OCI-LY1 (cell line): ENCODE results near the gene FITM2.

Experiments used
- H2AFZ ChIP-seq: fragments of 200-600 bp; sonication (generic), shearing (Covaris generic); 2 replicates; pipeline ENCODE4 v1.6.0; 2014; ENCODE audit warnings: antibody characterized with exemption, mild to moderate bottlenecking, low read length
- H3F3A ChIP-seq: fragments of 200-600 bp; sonication (generic), shearing (Covaris generic); 2 replicates; pipeline ENCODE4 v1.6.0; 2014; ENCODE audit warnings: mild to moderate bottlenecking, antibody characterized with exemption, low read length, moderate library complexity; ENCODE audit not compliant: insufficient read depth
- H3K27ac ChIP-seq: fragments of 200-600 bp; sonication (generic); 2 replicates; pipeline ENCODE4 v1.5.1; 2014; ENCODE audit warnings: low read length, mixed run types, mild to moderate bottlenecking, low read depth; ENCODE audit not compliant: poor library complexity, severe bottlenecking
- H3K27me3 ChIP-seq: fragments of 200-600 bp; sonication (generic); 2 replicates; pipeline ENCODE4 v1.6.0; 2014; ENCODE audit warnings: antibody characterized with exemption, mild to moderate bottlenecking, low read length, moderate library complexity; ENCODE audit not compliant: insufficient read depth
- H3K36me3 ChIP-seq: fragments of 200-600 bp; sonication (generic); 2 replicates; pipeline ENCODE4 v1.6.1; 2014; ENCODE audit warnings: mild to moderate bottlenecking, antibody characterized with exemption, low read length, moderate library complexity, mixed read lengths; ENCODE audit not compliant: insufficient read depth
- H3K4me1 ChIP-seq: fragments of 200-600 bp; sonication (generic); 2 replicates; pipeline ENCODE4 v1.5.1; 2014; ENCODE audit warnings: mild to moderate bottlenecking, low read length, moderate library complexity; ENCODE audit not compliant: insufficient read depth, severe bottlenecking
- H3K4me2 ChIP-seq: fragments of 200-600 bp; sonication (generic), shearing (Covaris generic); 2 replicates; pipeline ENCODE4 v1.6.1; 2014; ENCODE audit warnings: low read length
- H3K4me3 ChIP-seq: fragments of 200-600 bp; sonication (generic); 2 replicates; pipeline ENCODE4 v1.5.1; 2014; ENCODE audit warnings: low read length, low read depth, mild to moderate bottlenecking, mixed read lengths; ENCODE audit not compliant: poor library complexity, severe bottlenecking
- H3K79me2 ChIP-seq: fragments of 200-600 bp; shearing (Covaris generic); 2 replicates; pipeline ENCODE4 v1.6.1; 2016; ENCODE audit warnings: mixed run types, low read length, mixed read lengths; ENCODE audit not compliant: insufficient read depth
- H3K9ac ChIP-seq: fragments of 200-600 bp; sonication (generic), shearing (Covaris generic); 2 replicates; pipeline ENCODE4 v1.6.1; 2014; ENCODE audit warnings: mild to moderate bottlenecking, low read length, mixed read lengths
- H3K9me2 ChIP-seq: fragments of 200-600 bp; sonication (generic), shearing (Covaris generic); 2 replicates; pipeline ENCODE4 v1.6.1; 2014; ENCODE audit warnings: low read depth, mild to moderate bottlenecking, low read length, mixed read lengths
- H3K9me3 ChIP-seq: fragments of 200-600 bp; shearing (Covaris generic); 2 replicates; pipeline ENCODE4 v1.6.1; 2014; ENCODE audit warnings: low read length, mixed read lengths
- H4K20me1 ChIP-seq: fragments of 200-600 bp; sonication (generic), shearing (Covaris generic); 2 replicates; pipeline ENCODE4 v1.6.0; 2016; ENCODE audit warnings: mild to moderate bottlenecking, low read length; ENCODE audit not compliant: insufficient read depth
- CTCF ChIP-seq: fragments of 200-600 bp; sonication (generic), shearing (Covaris generic); IDR thresholded peaks from 2 replicates; pipeline ENCODE4 v1.5.1; 2017; ENCODE audit warnings: mild to moderate bottlenecking, antibody characterized with exemption, low read length, moderate library complexity, mixed read lengths
- EZH2 ChIP-seq: fragments of 200-600 bp; sonication (generic), shearing (Covaris generic); IDR thresholded peaks from 2 replicates; pipeline ENCODE4 v1.8.0; 2017; ENCODE audit warnings: borderline replicate concordance, mixed run types, mild to moderate bottlenecking, antibody characterized with exemption, low read length, moderate library complexity, mixed read lengths

The FITM2 gene

GRCh38 chr20:44334709-44335108 is 23.7 kb upstream of the FITM2 start:
- no peaks in the 10 kb centered on the region for H3K4me1 ChIP-seq
- TF ChIP-seq EZH2 (no peak), CTCF (no peak)
- no peaks in the 10 kb centered on the region for H3F3A ChIP-seq
- no peaks in the 10 kb centered on the region; the same call in 1 of the 2 replicates for H3K27me3 ChIP-seq
- no peaks in the 10 kb centered on the region for H3K79me2 ChIP-seq
- H3K9ac ChIP-seq: no peak overlapping the region
- H4K20me1 ChIP-seq: no peaks in the 10 kb centered on the region
- H3K9me3 ChIP-seq: no peaks in the 10 kb centered on the region
- no peaks in the 10 kb centered on the region for H3K36me3 ChIP-seq
- no peak overlapping the region for H3K27ac ChIP-seq
- H3K9me2 ChIP-seq: no peaks in the 10 kb centered on the region
- no peak overlapping the region for H3K4me3 ChIP-seq
- H3K4me2 ChIP-seq: no peak overlapping the region
- no peak overlapping the region for H2AFZ ChIP-seq

DNA sequence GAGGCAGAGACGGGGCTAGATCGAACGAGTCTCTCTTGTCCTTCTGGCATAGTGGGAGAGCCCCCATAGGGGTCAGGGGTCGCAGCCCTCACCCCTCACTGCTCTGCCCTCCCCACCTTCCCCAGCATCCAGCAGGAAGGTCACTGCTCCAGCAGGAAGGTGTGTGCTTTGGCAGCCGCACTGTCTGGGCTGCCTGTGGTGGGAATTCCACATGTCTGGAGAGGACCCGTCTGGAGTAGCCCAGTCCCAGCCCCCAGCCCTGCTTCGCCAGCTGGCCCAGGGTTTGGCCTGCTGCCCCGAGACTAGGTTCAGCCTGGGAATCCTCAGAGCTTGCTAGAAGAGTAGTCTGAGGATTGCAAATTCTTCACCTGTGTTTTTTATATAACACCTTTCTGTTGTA is 23.3 kb upstream of the FITM2 start:
- no peaks in the 10 kb centered on the region for H3K4me1 ChIP-seq
- no peak overlapping the region for H3K9ac ChIP-seq
- no peaks in the 10 kb centered on the region for H3K36me3 ChIP-seq
- TF ChIP-seq EZH2 (no peak), CTCF (no peak)
- no peak overlapping the region for H3K27ac ChIP-seq
- no peaks in the 10 kb centered on the region; the same call in 1 of the 2 replicates for H3K27me3 ChIP-seq
- H3K9me2 ChIP-seq: no peaks in the 10 kb centered on the region
- H3F3A ChIP-seq: no peaks in the 10 kb centered on the region
- H3K4me3 ChIP-seq: no peak overlapping the region
- H4K20me1 ChIP-seq: no peaks in the 10 kb centered on the region
- H3K4me2 ChIP-seq: no peak overlapping the region
- H3K79me2 ChIP-seq: no peaks in the 10 kb centered on the region
- no peaks in the 10 kb centered on the region for H3K9me3 ChIP-seq
- H2AFZ ChIP-seq: no peak overlapping the region

DNA sequence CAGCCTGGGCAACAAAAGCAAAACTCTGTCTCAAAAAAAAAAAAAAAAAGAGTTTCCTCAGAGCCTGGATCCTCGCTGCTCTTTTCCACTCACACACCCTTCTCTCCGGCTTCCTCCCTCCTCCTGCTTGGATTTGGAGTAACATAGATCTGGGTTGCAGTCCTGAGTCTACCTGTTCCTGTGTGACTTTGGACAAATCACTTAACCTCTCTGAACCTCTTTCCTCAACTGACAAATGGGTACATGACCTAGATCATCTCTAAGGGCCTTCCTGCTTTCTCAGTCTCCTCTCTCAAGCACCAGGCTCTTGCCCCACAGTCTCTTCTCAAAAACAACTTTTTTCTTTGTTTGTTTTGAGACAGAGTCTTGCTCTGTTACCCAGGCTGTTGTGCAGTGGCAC is 20.2 kb upstream of the FITM2 start:
- Histone ChIP-seq H3K27ac (no peak overlapping the region), H2AFZ (no peak overlapping the region), H3K4me2 (no peak overlapping the region), H3K4me1 (no peaks in the 10 kb centered on the region), H3K4me3 (no peak overlapping the region), H3K27me3 (no peaks in the 10 kb centered on the region; the same call in 1 of the 2 replicates), H4K20me1 (no peaks in the 10 kb centered on the region), H3K9me2 (no peaks in the 10 kb centered on the region), H3K36me3 (no peaks in the 10 kb centered on the region), H3K9me3 (no peaks in the 10 kb centered on the region), H3F3A (no peaks in the 10 kb centered on the region), H3K79me2 (no peaks in the 10 kb centered on the region), H3K9ac (no peak overlapping the region)
- TF ChIP-seq EZH2 (no peak), CTCF (no peak)
